K562 (cell line): Measurements from ENCODE around the gene ACTR3C. TPM values are rescaled to one million over a fixed set of nuclear protein-coding genes. Genes with fewer than 3 reads are reported as not detected.

Experiments used
- ATAC-seq: fragments of 200-7000 bp; cut with Tn5 transposase; 3 replicates; pipeline ENCODE4 v1.9.1; 2020; ENCODE audit warnings: moderate library complexity
- BruUV-seq: library from RNA; stranded (reverse); fragments of 400-500 nt; replicated peaks from 2 replicates; lab custom pipeline; 2021; lab: Mats Ljungman, UMichigan
- CTCF ChIA-PET: fragments of 300-600 bp; formaldehyde crosslinking; extraction: SDS; loops from one replicate; lab custom pipeline; 2021; ENCODE audit warnings: low intra/inter-chr PET ratio; lab: Yijun Ruan, JAX
- POLR2A ChIA-PET: fragments of 300-600, 350-650 bp; sonication (Branson Sonifier 250); formaldehyde crosslinking; extraction: SDS; loops from one replicate; lab custom pipeline; 2021; ENCODE audit warnings: antibody characterized with exemption, inconsistent platforms; lab: Yijun Ruan, JAX
- DNase-seq, 4 experiments: peaks; one replicate each; pipeline versions ENCODE4 v3.0.0 to v3.0.0-alpha.2; 2011 to 2018; ENCODE audit warnings: low spot score in 3 of 4, mixed read lengths in 3 of 4; ENCODE audit errors: extremely low read depth in 1 of 4
- FAIRE-seq: peaks from 2 replicates; lab custom pipeline; 2011; peaks lifted over from hg19 to GRCh38; lab: Jason Lieb, UNC
- H2AFZ ChIP-seq: 2 replicates; pipeline ENCODE4 v1.6.0; 2011; ENCODE audit warnings: low read depth, low read length, control low read depth, inconsistent platforms
- H3K27ac ChIP-seq: fragments of 200-600 bp; 3 replicates; pipeline ENCODE4 v1.8.0; 2011; ENCODE audit warnings: low read depth, mild to moderate bottlenecking, control low read depth, inconsistent platforms, low read length, moderate library complexity, mixed read lengths; ENCODE audit errors: extremely low read depth
- H3K27me3 ChIP-seq, 2 experiments: fragments of 300-600 bp in 1 of 2; 2 replicates in 1 of 2; 3 replicates in 1 of 2; pipeline versions ENCODE4 v1.6.0 to v1.8.0; 2011; ENCODE audit warnings: inconsistent platforms in 2 of 2, low read length in 2 of 2, mild to moderate bottlenecking in 1 of 2, mixed read lengths in 1 of 2, moderate library complexity in 1 of 2; ENCODE audit not compliant: control insufficient read depth in 2 of 2, insufficient read depth in 2 of 2
- H3K36me3 ChIP-seq: fragments of 300-600 bp; 3 replicates; pipeline ENCODE4 v1.8.0; 2011; ENCODE audit warnings: mild to moderate bottlenecking, low read length, inconsistent platforms; ENCODE audit not compliant: control insufficient read depth, insufficient read depth
- H3K4me1 ChIP-seq, 2 experiments: fragments of 200-600 bp in 1 of 2; replicated peaks in 1 of 2; 2 replicates in 1 of 2; 3 replicates in 1 of 2; pipeline versions ENCODE4 v1.5.1 to v1.8.0; 2011; ENCODE audit warnings: inconsistent platforms in 2 of 2, low read length in 2 of 2, mild to moderate bottlenecking in 1 of 2, mixed read lengths in 1 of 2, moderate library complexity in 1 of 2; ENCODE audit not compliant: control insufficient read depth in 2 of 2, insufficient read depth in 2 of 2
- H3K4me2 ChIP-seq: 2 replicates; pipeline ENCODE4 v1.6.1; 2011; ENCODE audit warnings: low read length, control low read depth, inconsistent platforms, mixed read lengths; ENCODE audit not compliant: insufficient read depth
- H3K4me3 ChIP-seq: fragments of 200-600 bp; sonication (generic), shearing (Covaris generic); 2 replicates; pipeline ENCODE4 v1.5.1; 2016; ENCODE audit warnings: control low read depth, inconsistent platforms
- H3K79me2 ChIP-seq: fragments of 200-600 bp; 3 replicates; pipeline ENCODE4 v1.8.0; 2011; ENCODE audit warnings: low read length, inconsistent platforms; ENCODE audit not compliant: control insufficient read depth, insufficient read depth
- H3K9ac ChIP-seq, 2 experiments: 2 replicates each; pipeline versions ENCODE4 v1.6.0 to v1.6.1; 2011; ENCODE audit warnings: low read depth in 2 of 2, low read length in 2 of 2, control low read depth in 1 of 2, inconsistent platforms in 1 of 2, mild to moderate bottlenecking in 1 of 2, mixed read lengths in 1 of 2; ENCODE audit not compliant: insufficient read depth in 1 of 2
- H3K9me1 ChIP-seq: one replicate; pipeline ENCODE4 v1.6.0; 2011; ENCODE audit warnings: inconsistent platforms, mild to moderate bottlenecking, low read length, moderate library complexity; ENCODE audit not compliant: control insufficient read depth, insufficient read depth
- H3K9me3 ChIP-seq: replicated peaks from 2 replicates; pipeline ENCODE4 v1.5.1; 2011; ENCODE audit warnings: low read depth, low read length, inconsistent platforms; ENCODE audit not compliant: control insufficient read depth, insufficient read depth
- H4K20me1 ChIP-seq: replicated peaks from 2 replicates; pipeline ENCODE4 v1.6.1; 2011; ENCODE audit warnings: low read length, inconsistent platforms, mixed read lengths; ENCODE audit not compliant: control insufficient read depth, insufficient read depth
- FOXJ3 ChIP-seq: sonication (generic); formaldehyde crosslinking; IDR thresholded peaks from 2 replicates; pipeline ENCODE4 v1.4.0; 2020; ENCODE audit warnings: mild to moderate bottlenecking, missing genetic modification reagents
- MAZ ChIP-seq, 2 experiments: fragments of 450-650 bp in 1 of 2; sonication (generic) in 1 of 2; formaldehyde crosslinking; IDR thresholded peaks in 1 of 2; conservative IDR thresholded peaks in 1 of 2; 2 replicates each; pipeline versions ENCODE4 v1.4.0 to v1.5.0; 2020; ENCODE audit warnings: mild to moderate bottlenecking in 1 of 2, missing genetic modification reagents in 1 of 2
- NR2C1 ChIP-seq, 2 experiments: fragments of 450-650 bp; IDR thresholded peaks; 2 replicates each; pipeline ENCODE4 v1.6.1; 2017; ENCODE audit warnings: mild to moderate bottlenecking in 2 of 2, antibody characterized with exemption in 1 of 2, inconsistent platforms in 1 of 2, missing compliant biosample characterization in 1 of 2, missing genetic modification characterization in 1 of 2
- RBFOX2 ChIP-seq: fragments of 200-400 bp; formaldehyde crosslinking; IDR thresholded peaks from 2 replicates; pipeline ENCODE4 v1.6.1; 2017; ENCODE audit warnings: low read depth, mild to moderate bottlenecking, low read length, moderate library complexity
- STAG1 ChIP-seq: sonication (generic); formaldehyde crosslinking; IDR thresholded peaks from 2 replicates; pipeline ENCODE4 v1.5.0; 2020; ENCODE audit warnings: missing genetic modification reagents, borderline replicate concordance
- TAF15 ChIP-seq: fragments of 200-400 bp; formaldehyde crosslinking; IDR thresholded peaks from 2 replicates; pipeline ENCODE4 v1.6.1; 2017; ENCODE audit warnings: mild to moderate bottlenecking, low read depth, low read length, moderate library complexity
- TCF7L2 ChIP-seq: fragments of 150-350 bp; IDR thresholded peaks from 2 replicates; pipeline ENCODE4 v1.6.1; 2016; ENCODE audit warnings: low read depth, mild to moderate bottlenecking, low read length, moderate library complexity
- TOE1 ChIP-seq, 2 experiments: fragments of 450-650 bp in 1 of 2; sonication (generic) in 1 of 2; formaldehyde crosslinking in 1 of 2; IDR thresholded peaks; 2 replicates each; pipeline versions ENCODE4 v1.7.1 to v1.8.0; 2016 to 2022; ENCODE audit warnings: borderline replicate concordance in 2 of 2, mild to moderate bottlenecking in 2 of 2, antibody characterized with exemption in 1 of 2, inconsistent platforms in 1 of 2, low read depth in 1 of 2, missing genetic modification reagents in 1 of 2, moderate library complexity in 1 of 2
- TRIM24 ChIP-seq, 2 experiments: fragments of 450-650 bp; IDR thresholded peaks; 2 replicates each; pipeline ENCODE4 v1.6.1; 2016
- ZNF146 ChIP-seq: IDR thresholded peaks from one replicate; pipeline ENCODE4 v1.6.1; 2018; ENCODE audit warnings: missing compliant biosample characterization; ENCODE audit not compliant: unreplicated experiment
- ZNF174 ChIP-seq: fragments of 250-450 bp; sonication (Bioruptor Pico); IDR thresholded peaks from 2 replicates; pipeline ENCODE4 v1.4.0; 2020; ENCODE audit warnings: mild to moderate bottlenecking
- ZNF644 ChIP-seq: fragments of 200-800 bp; sonication (Bioruptor generic); IDR thresholded peaks from 2 replicates; pipeline ENCODE4 v1.6.1; 2016; ENCODE audit warnings: low read depth, missing genetic modification characterization, missing compliant biosample characterization
- ZNF707 ChIP-seq: fragments of 250-450 bp; sonication (Bioruptor Pico); conservative IDR thresholded peaks from 2 replicates; pipeline ENCODE4 v1.8.0; 2022; ENCODE audit warnings: inconsistent platforms, mild to moderate bottlenecking, moderate library complexity
- WGBS: fragments of 100-300 bp; shearing (Covaris generic); methylation state at CpG from one replicate; pipeline ENCODE4 v1.1.6; 2016; ENCODE audit warnings: low coverage, mixed read lengths; ENCODE audit not compliant: insufficient coverage; ENCODE audit errors: missing lambda C conversion rate; 5-methylcytosine and 5-hydroxymethylcytosine counted together
- in situ Hi-C: fragments of 300-500 bp; cut with MboI; formaldehyde crosslinking; loops from 4 replicates; pipeline ENCODE4 v1.15.0; 2018; ENCODE audit warnings: inconsistent platforms, mixed read lengths
- intact Hi-C: fragments of 100-400 bp; cut with micrococcal nuclease; formaldehyde crosslinking; loops from 2 replicates; pipeline ENCODE4 v1.14.2; 2022
- polyA plus RNA-seq, 8 experiments: library from polyadenylated mRNA; depleted of rRNA in 4 of 8; stranded (reverse) in 5 of 8; unstranded in 3 of 8; fragments of >200 nt; fragmentation: Nextera tagmentation in 2 of 8; fragmentation: Illumina TruSeq in 1 of 8; extraction: Ambion mirVana in 2 of 8; extraction: Trizol in 1 of 8; gene quantifications; 2 replicates each; pipeline versions ENCODE4 v1.2.1 to v1.2.3, GENCODE V29; 2011 to 2014; ENCODE audit warnings: inconsistent platforms in 1 of 8, missing spikeins in 1 of 8
- total RNA-seq, 7 experiments: library from RNA; depleted of rRNA in 6 of 7; stranded (reverse); fragments of >200 nt in 6 of 7; fragmentation: Illumina TruSeq in 2 of 7; extraction: Trizol in 2 of 7; gene quantifications; 2 replicates each; pipeline versions ENCODE4 v1.2.1 to v1.2.3, GENCODE V29; 2011 to 2021; ENCODE audit warnings: low replicate concordance in 1 of 7
- TF ChIP-seq, protein P1 (sequence below), 3 experiments: fragments of 200-800 bp in 1 of 3; sonication (Bioruptor generic) in 1 of 3; sonication (generic) in 1 of 3; formaldehyde crosslinking in 1 of 3; IDR thresholded peaks; 2 replicates each; pipeline versions ENCODE4 v1.6.1 to v1.8.0; 2016 to 2022; ENCODE audit warnings: mild to moderate bottlenecking in 2 of 3, missing compliant biosample characterization in 2 of 3, missing genetic modification characterization in 2 of 3, missing genetic modification reagents in 1 of 3
- TF ChIP-seq, protein P2 (sequence below): fragments of 250-450 bp; sonication (Bioruptor Pico); IDR thresholded peaks from 2 replicates; pipeline ENCODE4 v1.8.0; 2021; ENCODE audit warnings: borderline replicate concordance, mild to moderate bottlenecking, moderate library complexity; ENCODE audit not compliant: poor library complexity, severe bottlenecking

ACTR3C gene
- total and polyA plus RNA-seq, 9 of the 15 experiments (the other 6 are each of a cell fraction or from before 2014, with no cell fraction given) = 9.0 to 35.4 (median 13.3) TPM

DNA sequence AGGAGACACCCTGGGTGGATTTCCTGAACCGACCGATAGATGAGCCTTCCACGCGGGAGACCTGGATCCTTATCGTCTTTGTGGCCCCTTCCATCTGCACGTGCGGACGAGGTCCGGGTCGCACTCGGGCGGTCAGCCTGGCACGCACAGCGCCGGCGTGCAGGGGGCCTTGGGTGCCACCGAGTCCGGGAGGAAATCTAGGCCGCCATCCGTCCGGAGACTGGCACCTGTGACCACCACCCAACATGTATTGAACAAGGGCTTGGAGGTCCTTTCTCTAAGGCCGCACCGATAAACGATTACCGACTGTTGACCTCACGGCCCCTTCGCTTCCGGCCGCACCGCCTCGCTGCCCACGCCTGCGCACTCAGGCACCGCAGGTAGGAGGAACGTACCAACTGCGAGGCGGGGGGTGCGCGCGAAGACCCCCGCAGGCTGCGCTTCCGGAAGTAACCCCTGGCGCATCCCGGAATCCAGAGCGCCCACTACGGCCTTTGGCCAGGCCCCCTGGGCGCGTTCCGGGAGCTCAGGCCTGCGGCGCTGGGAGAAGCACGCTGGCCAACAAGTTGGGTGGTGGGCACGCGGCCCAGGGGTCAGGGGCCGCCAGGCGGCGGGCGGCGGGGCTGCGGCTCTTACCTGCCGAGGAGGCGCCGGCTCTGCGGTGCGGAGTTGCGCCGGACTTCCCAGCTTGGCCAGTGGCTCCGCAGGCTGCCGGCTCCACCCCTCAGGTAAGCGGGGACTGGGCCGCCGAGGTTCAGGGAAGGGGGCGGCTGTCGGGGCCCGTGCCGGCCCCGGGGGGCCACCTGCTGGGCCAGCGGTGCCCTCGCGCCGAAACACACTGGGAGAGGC is at the start of gene ACTR3C, which contains the start of gene LRRC61 (continued):
- TF ChIP-seq MAZ (CRISPR knock-in tag; conservative IDR thresholded peaks at IDR 0.05 in 1 of 2, IDR thresholded peaks at IDR 0.05 in 1 of 2) (peak; percentile 85 to 91), ZNF174 (CRISPR knock-in tag) (0 out of 2 replicates have a peak, but pooled peaks have one; percentile 4)

DNA sequence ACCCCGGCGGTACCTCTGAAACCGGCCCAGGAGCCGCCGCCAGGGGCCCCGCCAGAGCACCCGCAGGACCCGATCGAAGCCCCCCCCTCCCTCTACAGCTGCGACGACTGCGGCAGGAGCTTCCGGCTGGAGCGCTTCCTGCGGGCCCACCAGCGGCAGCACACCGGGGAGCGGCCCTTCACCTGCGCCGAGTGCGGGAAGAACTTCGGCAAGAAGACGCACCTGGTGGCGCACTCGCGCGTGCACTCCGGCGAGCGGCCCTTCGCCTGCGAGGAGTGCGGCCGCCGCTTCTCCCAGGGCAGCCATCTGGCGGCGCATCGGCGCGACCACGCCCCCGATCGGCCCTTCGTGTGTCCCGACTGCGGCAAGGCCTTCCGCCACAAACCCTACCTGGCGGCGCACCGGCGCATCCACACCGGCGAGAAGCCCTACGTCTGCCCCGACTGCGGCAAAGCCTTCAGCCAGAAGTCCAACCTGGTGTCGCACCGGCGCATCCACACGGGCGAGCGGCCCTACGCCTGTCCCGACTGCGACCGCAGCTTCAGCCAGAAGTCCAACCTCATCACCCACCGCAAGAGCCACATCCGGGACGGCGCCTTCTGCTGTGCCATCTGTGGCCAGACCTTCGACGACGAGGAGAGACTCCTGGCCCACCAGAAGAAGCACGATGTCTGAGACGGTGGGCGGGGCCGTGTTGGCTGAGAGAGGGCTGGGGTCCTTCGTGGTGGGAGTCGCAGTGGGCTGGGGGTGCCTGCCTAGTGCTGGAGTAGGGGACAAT is 49.1 kb upstream of the ACTR3C start:
- Histone ChIP-seq H3K9ac (peak overlapping the region in 1 of 2 experiments; percentile 86; a peak in 2 of 4 replicates), H2AFZ (no peak overlapping the region), H3K9me1 (no peaks in the 10 kb centered on the region), H3K4me3 (no peak overlapping the region), H3K4me2 (no peak overlapping the region), H3K9me3 (no peaks in the 10 kb centered on the region), H3K27me3 (no peaks in the 10 kb centered on the region), H4K20me1 (no peaks in the 10 kb centered on the region; the same call in 1 of the 2 replicates), H3K27ac (no peak overlapping the region), H3K4me1 (peaks cover 50 to 60% of the 10 kb centered on the region in 2 experiments), H3K36me3 (peaks cover 66% of the 10 kb centered on the region), H3K79me2 (peaks cover 66% of the 10 kb centered on the region)
- 96% methylated on average over 59 of the region's 79 CpGs for WGBS
- intact Hi-C loops = no loop called here
- FAIRE-seq (no peak), DNase-seq (no peak), ATAC-seq (no peak)
- CTCF ChIA-PET = no interaction called here
- POLR2A ChIA-PET = interaction anchor here (0.5 to 0.9 kb wide), 2 partner anchors 22 to 30 kb away, joined by 3 read pairs; no protein-coding TSS in a partner anchor
- in situ Hi-C loops = no loop called here
- no TSS peak for BruUV-seq
- TF ChIP-seq ZNF146 (CRISPR knock-in tag) = no peak
- TF ChIP-seq, protein P1, sequence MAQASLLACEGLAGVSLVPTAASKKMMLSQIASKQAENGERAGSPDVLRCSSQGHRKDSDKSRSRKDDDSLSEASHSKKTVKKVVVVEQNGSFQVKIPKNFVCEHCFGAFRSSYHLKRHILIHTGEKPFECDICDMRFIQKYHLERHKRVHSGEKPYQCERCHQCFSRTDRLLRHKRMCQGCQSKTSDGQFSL (CRISPR knock-in tag; IDR thresholded peaks at IDR 0.05) = 0 out of 2 replicates have a peak, but pooled peaks have one; percentile 47
- TF ChIP-seq, protein P1 (tag; IDR thresholded peaks at IDR 0.05) = no peak
- TF ChIP-seq NR2C1 (IDR thresholded peaks at IDR 0.05) = no peak
- no peak for TF ChIP-seq NR2C1 (tag; IDR thresholded peaks at IDR 0.05)
- TF ChIP-seq, protein P2, sequence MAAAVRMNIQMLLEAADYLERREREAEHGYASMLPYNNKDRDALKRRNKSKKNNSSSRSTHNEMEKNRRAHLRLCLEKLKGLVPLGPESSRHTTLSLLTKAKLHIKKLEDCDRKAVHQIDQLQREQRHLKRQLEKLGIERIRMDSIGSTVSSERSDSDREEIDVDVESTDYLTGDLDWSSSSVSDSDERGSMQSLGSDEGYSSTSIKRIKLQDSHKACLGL = no peak
- no peak for TF ChIP-seq TAF15
- TF ChIP-seq ZNF644 (tag) = no peak
- TF ChIP-seq FOXJ3 (CRISPR knock-in tag) = no peak
- no peak for TF ChIP-seq TCF7L2
- TF ChIP-seq TOE1 (IDR thresholded peaks at IDR 0.05; ENCODE audit: borderline replicate concordance) = no peak
- no peak for TF ChIP-seq TOE1 (CRISPR knock-in tag; IDR thresholded peaks at IDR 0.05; ENCODE audit: borderline replicate concordance, low read depth)
- no peak for TF ChIP-seq ZNF174 (CRISPR knock-in tag)
- TF ChIP-seq RBFOX2 = peak; percentile 70
- no peak for TF ChIP-seq TRIM24 (IDR thresholded peaks at IDR 0.05)
- 0 out of 2 replicates have a peak, but pooled peaks have one; percentile 17 for TF ChIP-seq STAG1 (CRISPR knock-in tag)
- TF ChIP-seq ZNF707 (CRISPR knock-in tag) = no peak
